GM23338 (cell line): Measurements from ENCODE around the gene TOP1. TPM values are rescaled to one million over a fixed set of nuclear protein-coding genes. Genes with fewer than 3 reads are reported as not detected.

ENCODE experiments used
- ATAC-seq: fragments of 200-7000 bp; cut with Tn5 transposase; 3 replicates; pipeline ENCODE4 v1.9.1; 2020
- DNase-seq: peaks from one replicate; pipeline ENCODE4 v3.0.0-alpha.2; 2015; ENCODE audit warnings: low spot score
- H2AFZ ChIP-seq: fragments of 200-600 bp; sonication (generic); 2 replicates; pipeline ENCODE4 v1.8.0; 2016; ENCODE audit warnings: antibody characterized with exemption, mild to moderate bottlenecking, moderate library complexity
- H3F3A ChIP-seq: fragments of 200-600 bp; sonication (generic); replicated peaks from 2 replicates; pipeline ENCODE4 v1.8.0; 2017; ENCODE audit warnings: antibody characterized with exemption, mixed run types, low read depth
- H3K27ac ChIP-seq: fragments of 200-600 bp; sonication (generic); 2 replicates; pipeline ENCODE4 v1.6.1; 2016; ENCODE audit warnings: low read depth
- H3K27me3 ChIP-seq: fragments of 200-600 bp; sonication (generic); 2 replicates; pipeline ENCODE4 v1.8.0; 2016; ENCODE audit warnings: mild to moderate bottlenecking, mixed run types, moderate library complexity; ENCODE audit not compliant: insufficient read depth
- H3K36me3 ChIP-seq: fragments of 200-600 bp; sonication (generic); 2 replicates; pipeline ENCODE4 v1.8.0; 2016; ENCODE audit warnings: mild to moderate bottlenecking; ENCODE audit not compliant: insufficient read depth
- H3K4me1 ChIP-seq: fragments of 200-600 bp; sonication (generic); 2 replicates; pipeline ENCODE4 v1.8.0; 2016; ENCODE audit warnings: mild to moderate bottlenecking, moderate library complexity; ENCODE audit not compliant: insufficient read depth
- H3K4me2 ChIP-seq: fragments of 200-600 bp; sonication (generic); 2 replicates; pipeline ENCODE4 v1.7.1; 2017; ENCODE audit warnings: mixed run types
- H3K4me3 ChIP-seq: fragments of 200-600 bp; sonication (generic); 2 replicates; pipeline ENCODE4 v1.6.1; 2016; ENCODE audit warnings: mixed run types
- H3K79me2 ChIP-seq: fragments of 200-600 bp; sonication (generic); replicated peaks from 2 replicates; pipeline ENCODE4 v1.8.0; 2017; ENCODE audit warnings: mild to moderate bottlenecking; ENCODE audit not compliant: insufficient read depth
- H3K9me2 ChIP-seq: fragments of 200-600 bp; sonication (generic); 2 replicates; pipeline ENCODE4 v1.8.0; 2017; ENCODE audit not compliant: insufficient read depth
- H4K20me1 ChIP-seq: fragments of 200-600 bp; sonication (generic); replicated peaks from 2 replicates; pipeline ENCODE4 v1.8.0; 2017; ENCODE audit warnings: mild to moderate bottlenecking; ENCODE audit not compliant: insufficient read depth
- H3K27ac Mint-ChIP-seq: 2 replicates; pipeline ENCODE4 v1.8.0; 2020; ENCODE audit warnings: inconsistent platforms, mild to moderate bottlenecking, moderate library complexity, mixed read lengths
- H3K27me3 Mint-ChIP-seq: 3 replicates; pipeline ENCODE4 v1.8.0; 2022; ENCODE audit warnings: low read depth, mild to moderate bottlenecking, moderate library complexity, mixed read lengths, inconsistent platforms; ENCODE audit not compliant: insufficient read depth, poor library complexity
- H3K36me3 Mint-ChIP-seq: 3 replicates; pipeline ENCODE4 v1.8.0; 2021; ENCODE audit warnings: low read depth, mild to moderate bottlenecking, inconsistent platforms, moderate library complexity, mixed read lengths
- H3K4me1 Mint-ChIP-seq: 3 replicates; pipeline ENCODE4 v1.8.0; 2020; ENCODE audit warnings: mild to moderate bottlenecking, inconsistent platforms, mixed read lengths
- H3K4me3 Mint-ChIP-seq: 3 replicates; pipeline ENCODE4 v1.8.0; 2021; ENCODE audit warnings: moderate library complexity, mild to moderate bottlenecking, inconsistent platforms, mixed read lengths
- H3K9me3 Mint-ChIP-seq: 3 replicates; pipeline ENCODE4 v1.8.0; 2020; ENCODE audit warnings: moderate library complexity, mild to moderate bottlenecking, inconsistent platforms, mixed read lengths
- CREB1 ChIP-seq: fragments of 250-450 bp; sonication (Bioruptor Pico); IDR thresholded peaks from 2 replicates; pipeline ENCODE4 v1.5.0; 2020; ENCODE audit warnings: low read depth, mild to moderate bottlenecking, moderate library complexity
- JUNB ChIP-seq: IDR thresholded peaks from one replicate; pipeline ENCODE4 v1.6.1; 2016; ENCODE audit warnings: antibody characterized with exemption; ENCODE audit not compliant: unreplicated experiment
- NANOG ChIP-seq: IDR thresholded peaks from 2 replicates; pipeline ENCODE4 v1.6.1; 2016; ENCODE audit warnings: antibody characterized with exemption, borderline replicate concordance
- POLR2AphosphoS5 ChIP-seq: IDR thresholded peaks from 2 replicates; pipeline ENCODE4 v1.6.1; 2016; ENCODE audit warnings: antibody characterized with exemption, low read depth
- ZNF114 ChIP-seq: fragments of 250-450 bp; sonication (Bioruptor Pico); IDR thresholded peaks from 2 replicates; pipeline ENCODE4 v1.5.0; 2020; ENCODE audit warnings: mild to moderate bottlenecking, moderate library complexity
- ZNF331 ChIP-seq: fragments of 250-450 bp; sonication (Bioruptor Pico); IDR thresholded peaks from 2 replicates; pipeline ENCODE4 v1.5.0; 2020; ENCODE audit warnings: low read depth, mild to moderate bottlenecking, moderate library complexity
- polyA plus RNA-seq: library from polyadenylated mRNA; unstranded; fragments of >200 nt; fragmentation: Nextera tagmentation; extraction: Ambion mirVana; gene quantifications from 2 replicates; pipeline ENCODE4 v1.2.1, GENCODE V29; 2016
- total RNA-seq: library from RNA; depleted of rRNA; stranded (reverse); fragments of >200 nt; shearing (Covaris generic); gene quantifications from 2 replicates; pipeline ENCODE4 v1.2.3, GENCODE V29; 2014
- TF ChIP-seq, protein P1 (sequence below), 2 experiments: fragments of 200-600 bp in 1 of 2; sonication (generic) in 1 of 2; conservative IDR thresholded peaks; 2 replicates each; pipeline versions ENCODE4 v1.5.1 to v1.6.1; 2016 to 2017; ENCODE audit warnings: antibody characterized with exemption in 2 of 2, low read depth in 2 of 2, mild to moderate bottlenecking in 2 of 2, moderate library complexity in 1 of 2
- TF ChIP-seq, protein P2 (sequence below): IDR thresholded peaks from one replicate; pipeline ENCODE4 v1.6.1; 2018; ENCODE audit warnings: antibody characterized with exemption; ENCODE audit not compliant: unreplicated experiment
- TF ChIP-seq, protein P3 (sequence below): IDR thresholded peaks from 2 replicates; pipeline ENCODE4 v1.6.1; 2016; ENCODE audit warnings: antibody characterized with exemption

TOP1 gene
- total and polyA plus RNA-seq, 2 experiments from 2014 or later: 62.4 to 101 TPM

DNA sequence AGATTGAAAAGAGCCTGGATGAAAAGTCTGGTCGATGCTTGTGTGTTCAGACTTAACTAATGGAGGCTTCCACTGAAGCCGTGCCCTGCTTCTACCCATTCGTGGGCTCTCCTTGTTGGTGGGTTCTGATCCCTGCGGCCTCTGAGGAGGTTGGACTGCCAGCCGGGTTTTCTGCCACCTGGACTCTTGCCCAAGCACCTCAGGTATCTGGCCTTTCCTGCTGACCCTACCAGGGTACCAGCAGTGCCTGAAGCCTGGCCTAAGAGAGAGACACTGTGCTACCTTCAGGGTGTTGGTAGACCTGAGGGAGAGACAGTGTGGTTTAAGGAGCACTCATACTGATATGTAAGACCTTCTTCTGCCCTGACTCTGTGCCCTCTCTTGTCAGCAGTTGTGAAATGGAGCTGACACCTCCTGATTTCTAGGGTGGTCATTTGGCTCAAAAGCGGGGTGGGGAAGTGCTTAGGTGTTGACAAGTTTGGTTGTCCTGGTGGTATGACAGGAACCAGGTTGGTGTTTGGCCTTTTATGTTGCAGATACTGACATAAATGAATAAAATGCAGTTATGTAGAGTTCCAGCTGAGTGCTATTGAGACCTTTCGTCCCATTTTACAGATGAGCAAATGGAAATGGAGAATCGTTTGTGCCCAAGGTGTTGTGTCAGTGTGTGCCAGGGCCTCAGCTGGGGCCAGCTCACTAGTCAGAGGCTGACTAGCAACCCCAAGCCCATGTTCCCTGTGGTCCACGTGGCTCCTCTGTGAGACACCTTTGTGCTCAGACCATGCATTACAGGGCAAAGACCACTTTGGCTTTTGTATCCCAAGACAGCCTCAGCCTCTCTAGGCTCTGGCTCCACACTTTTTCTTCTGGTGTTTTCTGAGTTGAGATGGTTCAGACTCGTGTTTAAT lies 111.9 kb downstream of the TOP1 start:
- Mint-ChIP-seq H3K9me3 (no peaks in the 10 kb centered on the region), H3K4me3 (peak overlapping the region; percentile 90), H3K36me3 (peaks cover 33% of the 10 kb centered on the region), H3K4me1 (peaks cover 64% of the 10 kb centered on the region), H3K27ac (peak overlapping the region; percentile 73; the same call in 1 of the 2 replicates), H3K27me3 (peaks cover 16% of the 10 kb centered on the region)
- Histone ChIP-seq H2AFZ (no peak overlapping the region), H3K79me2 (peaks cover 76% of the 10 kb centered on the region), H3K36me3 (no peaks in the 10 kb centered on the region), H3K4me2 (peak overlapping the region; percentile 100), H3F3A (no peaks in the 10 kb centered on the region), H4K20me1 (peaks cover 52% of the 10 kb centered on the region), H3K9me2 (no peaks in the 10 kb centered on the region), H3K27me3 (peaks cover 5% of the 10 kb centered on the region), H3K4me1 (peaks cover 48% of the 10 kb centered on the region), H3K27ac (0 out of 2 replicates have a peak overlapping the region, but pooled peaks have one; percentile 39), H3K4me3 (peak overlapping the region; percentile 81; the same call in 1 of the 2 replicates)
- no peak for ATAC-seq
- DNase-seq: no peak
- TF ChIP-seq, protein P1, sequence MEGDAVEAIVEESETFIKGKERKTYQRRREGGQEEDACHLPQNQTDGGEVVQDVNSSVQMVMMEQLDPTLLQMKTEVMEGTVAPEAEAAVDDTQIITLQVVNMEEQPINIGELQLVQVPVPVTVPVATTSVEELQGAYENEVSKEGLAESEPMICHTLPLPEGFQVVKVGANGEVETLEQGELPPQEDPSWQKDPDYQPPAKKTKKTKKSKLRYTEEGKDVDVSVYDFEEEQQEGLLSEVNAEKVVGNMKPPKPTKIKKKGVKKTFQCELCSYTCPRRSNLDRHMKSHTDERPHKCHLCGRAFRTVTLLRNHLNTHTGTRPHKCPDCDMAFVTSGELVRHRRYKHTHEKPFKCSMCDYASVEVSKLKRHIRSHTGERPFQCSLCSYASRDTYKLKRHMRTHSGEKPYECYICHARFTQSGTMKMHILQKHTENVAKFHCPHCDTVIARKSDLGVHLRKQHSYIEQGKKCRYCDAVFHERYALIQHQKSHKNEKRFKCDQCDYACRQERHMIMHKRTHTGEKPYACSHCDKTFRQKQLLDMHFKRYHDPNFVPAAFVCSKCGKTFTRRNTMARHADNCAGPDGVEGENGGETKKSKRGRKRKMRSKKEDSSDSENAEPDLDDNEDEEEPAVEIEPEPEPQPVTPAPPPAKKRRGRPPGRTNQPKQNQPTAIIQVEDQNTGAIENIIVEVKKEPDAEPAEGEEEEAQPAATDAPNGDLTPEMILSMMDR (conservative IDR thresholded peaks at IDR 0.05; ENCODE audit: low read depth in 2 of 2): no peak

DNA sequence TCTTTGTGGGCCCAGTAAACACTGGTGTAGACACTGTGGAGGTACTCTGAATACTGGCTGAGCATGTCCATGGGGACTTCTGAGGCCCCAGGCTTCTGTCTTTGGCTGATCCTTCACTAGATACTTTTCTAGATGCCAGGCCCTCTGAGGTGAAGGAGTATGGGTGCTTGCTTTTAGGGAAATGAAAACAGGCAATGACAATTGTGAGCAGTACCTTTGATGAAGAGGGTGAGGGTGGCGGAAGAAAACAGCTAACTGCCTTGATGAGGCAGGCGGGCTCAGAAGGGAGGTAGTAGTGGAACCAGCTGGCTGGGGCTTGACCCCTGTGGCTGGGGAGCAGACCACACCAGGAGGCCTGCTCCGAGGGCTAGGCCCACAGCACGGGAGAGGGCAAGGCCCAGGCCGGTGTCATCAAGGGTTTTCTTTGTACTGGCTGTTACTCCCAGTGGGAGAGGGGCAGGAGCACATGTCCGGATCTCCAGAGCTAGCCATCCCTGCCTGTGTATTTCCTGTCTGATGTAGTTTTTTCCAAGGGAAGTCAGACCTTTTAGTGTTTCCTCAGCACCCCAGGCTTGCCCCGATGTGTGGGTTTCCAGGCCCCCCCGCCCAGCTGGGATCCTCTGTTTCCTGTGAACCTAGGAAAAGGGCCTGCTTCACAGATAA lies 112.7 kb downstream of the TOP1 start:
- H3K4me2 ChIP-seq: peak overlapping the region; percentile 100
- Mint-ChIP-seq H3K4me3 (peak overlapping the region; percentile 9; the same call in 1 of the 3 replicates), H3K27me3 (peaks cover 8% of the 10 kb centered on the region)

More for the DNA sequence above, 112.7 kb downstream of the TOP1 start:
- no peak for ATAC-seq
- H3K79me2 ChIP-seq: peaks cover 84% of the 10 kb centered on the region
- peak overlapping the region; percentile 81; the same call in 1 of the 2 replicates for H3K4me3 ChIP-seq
- peaks cover 57% of the 10 kb centered on the region for H4K20me1 ChIP-seq
- no peak overlapping the region for H3K27ac ChIP-seq
- DNase-seq: no peak
- Mint-ChIP-seq H3K27ac (no peak overlapping the region), H3K9me3 (no peaks in the 10 kb centered on the region), H3K36me3 (peaks cover 26% of the 10 kb centered on the region), H3K4me1 (peaks cover 57% of the 10 kb centered on the region)
- H2AFZ ChIP-seq: no peak overlapping the region
- TF ChIP-seq CREB1 (CRISPR knock-in tag) (no peak), NANOG (no peak), ZNF331 (no peak), ZNF114 (CRISPR knock-in tag) (no peak), JUNB (no peak), POLR2AphosphoS5 (no peak)
- TF ChIP-seq, protein P2, sequence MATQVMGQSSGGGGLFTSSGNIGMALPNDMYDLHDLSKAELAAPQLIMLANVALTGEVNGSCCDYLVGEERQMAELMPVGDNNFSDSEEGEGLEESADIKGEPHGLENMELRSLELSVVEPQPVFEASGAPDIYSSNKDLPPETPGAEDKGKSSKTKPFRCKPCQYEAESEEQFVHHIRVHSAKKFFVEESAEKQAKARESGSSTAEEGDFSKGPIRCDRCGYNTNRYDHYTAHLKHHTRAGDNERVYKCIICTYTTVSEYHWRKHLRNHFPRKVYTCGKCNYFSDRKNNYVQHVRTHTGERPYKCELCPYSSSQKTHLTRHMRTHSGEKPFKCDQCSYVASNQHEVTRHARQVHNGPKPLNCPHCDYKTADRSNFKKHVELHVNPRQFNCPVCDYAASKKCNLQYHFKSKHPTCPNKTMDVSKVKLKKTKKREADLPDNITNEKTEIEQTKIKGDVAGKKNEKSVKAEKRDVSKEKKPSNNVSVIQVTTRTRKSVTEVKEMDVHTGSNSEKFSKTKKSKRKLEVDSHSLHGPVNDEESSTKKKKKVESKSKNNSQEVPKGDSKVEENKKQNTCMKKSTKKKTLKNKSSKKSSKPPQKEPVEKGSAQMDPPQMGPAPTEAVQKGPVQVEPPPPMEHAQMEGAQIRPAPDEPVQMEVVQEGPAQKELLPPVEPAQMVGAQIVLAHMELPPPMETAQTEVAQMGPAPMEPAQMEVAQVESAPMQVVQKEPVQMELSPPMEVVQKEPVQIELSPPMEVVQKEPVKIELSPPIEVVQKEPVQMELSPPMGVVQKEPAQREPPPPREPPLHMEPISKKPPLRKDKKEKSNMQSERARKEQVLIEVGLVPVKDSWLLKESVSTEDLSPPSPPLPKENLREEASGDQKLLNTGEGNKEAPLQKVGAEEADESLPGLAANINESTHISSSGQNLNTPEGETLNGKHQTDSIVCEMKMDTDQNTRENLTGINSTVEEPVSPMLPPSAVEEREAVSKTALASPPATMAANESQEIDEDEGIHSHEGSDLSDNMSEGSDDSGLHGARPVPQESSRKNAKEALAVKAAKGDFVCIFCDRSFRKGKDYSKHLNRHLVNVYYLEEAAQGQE: no peak
- TF ChIP-seq, protein P3, sequence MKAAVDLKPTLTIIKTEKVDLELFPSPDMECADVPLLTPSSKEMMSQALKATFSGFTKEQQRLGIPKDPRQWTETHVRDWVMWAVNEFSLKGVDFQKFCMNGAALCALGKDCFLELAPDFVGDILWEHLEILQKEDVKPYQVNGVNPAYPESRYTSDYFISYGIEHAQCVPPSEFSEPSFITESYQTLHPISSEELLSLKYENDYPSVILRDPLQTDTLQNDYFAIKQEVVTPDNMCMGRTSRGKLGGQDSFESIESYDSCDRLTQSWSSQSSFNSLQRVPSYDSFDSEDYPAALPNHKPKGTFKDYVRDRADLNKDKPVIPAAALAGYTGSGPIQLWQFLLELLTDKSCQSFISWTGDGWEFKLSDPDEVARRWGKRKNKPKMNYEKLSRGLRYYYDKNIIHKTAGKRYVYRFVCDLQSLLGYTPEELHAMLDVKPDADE: no peak
- no peaks in the 10 kb centered on the region for H3F3A ChIP-seq
- no peaks in the 10 kb centered on the region for H3K9me2 ChIP-seq
- no peaks in the 10 kb centered on the region for H3K36me3 ChIP-seq
- H3K27me3 ChIP-seq: no peaks in the 10 kb centered on the region
- H3K4me1 ChIP-seq: peaks cover 40% of the 10 kb centered on the region
